ENCODE data around the gene ABCA6.

DNA sequence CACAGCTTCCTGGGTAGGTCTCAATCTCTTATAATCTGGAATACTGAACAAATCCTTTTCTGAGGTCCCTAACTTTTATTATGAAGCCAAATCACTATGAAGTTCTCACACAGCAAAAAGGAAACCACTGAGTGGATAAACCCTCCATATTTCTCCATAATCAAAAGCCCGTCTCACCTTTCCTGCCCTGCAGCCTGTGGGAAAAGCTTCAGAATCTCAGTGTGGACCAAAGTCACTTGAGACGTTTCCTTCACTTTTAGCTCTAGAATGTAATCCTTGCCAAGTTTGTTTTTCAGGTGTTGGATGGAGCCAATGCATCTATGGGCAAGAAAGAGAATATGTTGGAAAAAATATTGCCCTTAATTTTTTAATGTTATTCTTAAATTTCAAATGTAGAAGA lies 59.0 kb downstream of the ABCA6 start:
- no peak for TF ChIP-seq EZH2 (IDR thresholded peaks at IDR 0.05; ENCODE audit: borderline replicate concordance)
- TF ChIP-seq, protein P1, sequence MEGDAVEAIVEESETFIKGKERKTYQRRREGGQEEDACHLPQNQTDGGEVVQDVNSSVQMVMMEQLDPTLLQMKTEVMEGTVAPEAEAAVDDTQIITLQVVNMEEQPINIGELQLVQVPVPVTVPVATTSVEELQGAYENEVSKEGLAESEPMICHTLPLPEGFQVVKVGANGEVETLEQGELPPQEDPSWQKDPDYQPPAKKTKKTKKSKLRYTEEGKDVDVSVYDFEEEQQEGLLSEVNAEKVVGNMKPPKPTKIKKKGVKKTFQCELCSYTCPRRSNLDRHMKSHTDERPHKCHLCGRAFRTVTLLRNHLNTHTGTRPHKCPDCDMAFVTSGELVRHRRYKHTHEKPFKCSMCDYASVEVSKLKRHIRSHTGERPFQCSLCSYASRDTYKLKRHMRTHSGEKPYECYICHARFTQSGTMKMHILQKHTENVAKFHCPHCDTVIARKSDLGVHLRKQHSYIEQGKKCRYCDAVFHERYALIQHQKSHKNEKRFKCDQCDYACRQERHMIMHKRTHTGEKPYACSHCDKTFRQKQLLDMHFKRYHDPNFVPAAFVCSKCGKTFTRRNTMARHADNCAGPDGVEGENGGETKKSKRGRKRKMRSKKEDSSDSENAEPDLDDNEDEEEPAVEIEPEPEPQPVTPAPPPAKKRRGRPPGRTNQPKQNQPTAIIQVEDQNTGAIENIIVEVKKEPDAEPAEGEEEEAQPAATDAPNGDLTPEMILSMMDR (IDR thresholded peaks at IDR 0.05; ENCODE audit: poor library complexity): no peak
